Lower leg skin (tissue), 3 donors: Measurements from ENCODE around the gene NTM.

Source experiments
- CTCF ChIP-seq, 3 donors: fragments of 450-650 bp; IDR thresholded peaks; one replicate each; pipeline ENCODE4 v1.5.1; 2016; ENCODE audit warnings: antibody characterized with exemption in 3 of 3, mild to moderate bottlenecking in 3 of 3, moderate library complexity in 2 of 3
- POLR2A ChIP-seq, 2 donors: fragments of 450-650 bp; IDR thresholded peaks; one replicate each; pipeline ENCODE4 v1.6.1; 2016 to 2017; ENCODE audit warnings: antibody characterized with exemption in 2 of 2, mild to moderate bottlenecking in 1 of 2, moderate library complexity in 1 of 2

- TF ChIP-seq CTCF (IDR thresholded peaks at IDR 0.05) (no peak), POLR2A (IDR thresholded peaks at IDR 0.05) (no peak)
These were observed 267.2 kb downstream of the NTM start for GRCh38 chr11:131637469-131638175.
